Panc1 (cell line): ENCODE results near the gene NFS1. TPM values are rescaled to one million over a fixed set of nuclear protein-coding genes. Genes with fewer than 3 reads are reported as not detected.

Source experiments
- ATAC-seq: fragments of 200-7000 bp; cut with Tn5 transposase; 2 replicates; pipeline ENCODE4 v1.9.1; 2020; ENCODE audit warnings: mild to moderate bottlenecking, moderate library complexity
- BruUV-seq: library from RNA; stranded (reverse); fragments of 400-500 nt; replicated peaks from 2 replicates; lab custom pipeline; 2021; lab: Mats Ljungman, UMichigan
- CTCF ChIA-PET: fragments of 300-600 bp; sonication (Branson Sonifier 250); formaldehyde crosslinking; loops from one replicate; lab custom pipeline; 2022; ENCODE audit warnings: antibody characterized with exemption; lab: Charles Lee
- POLR2A ChIA-PET: fragments of 300-600 bp; sonication (Branson Sonifier 250); formaldehyde crosslinking; loops from one replicate; lab custom pipeline; 2022; ENCODE audit warnings: antibody characterized with exemption; lab: Charles Lee
- DNase-seq: peaks from one replicate; pipeline ENCODE4 v3.0.0-alpha.2; 2010; ENCODE audit warnings: low read depth, low spot score
- H3K27ac ChIP-seq: 2 replicates; pipeline ENCODE4 v1.5.1; 2011; ENCODE audit warnings: mild to moderate bottlenecking, low read length, inconsistent platforms
- H3K27me3 ChIP-seq: fragments of 200-500 bp; sonication (Bioruptor generic); 2 replicates; pipeline ENCODE4 v1.6.0; 2014; ENCODE audit warnings: low read length, inconsistent platforms; ENCODE audit not compliant: control insufficient read depth, insufficient read depth
- H3K36me3 ChIP-seq: fragments of 200-500 bp; sonication (Bioruptor generic); 2 replicates; pipeline ENCODE4 v1.5.1; 2014; ENCODE audit warnings: inconsistent platforms, mild to moderate bottlenecking, low read length, moderate library complexity; ENCODE audit not compliant: control insufficient read depth, insufficient read depth
- H3K4me1 ChIP-seq: 2 replicates; pipeline ENCODE4 v1.5.1; 2011; ENCODE audit warnings: inconsistent platforms, mild to moderate bottlenecking, low read length, moderate library complexity; ENCODE audit not compliant: control insufficient read depth, insufficient read depth
- H3K4me3 ChIP-seq, 2 experiments: 2 replicates each; pipeline ENCODE4 v1.5.1; 2011 to 2012; ENCODE audit warnings: low read depth in 2 of 2, low read length in 2 of 2, mild to moderate bottlenecking in 2 of 2, inconsistent platforms in 1 of 2, moderate library complexity in 1 of 2
- H3K9me3 ChIP-seq: fragments of 200-500 bp; sonication (Bioruptor generic); 2 replicates; pipeline ENCODE4 v1.5.1; 2014; ENCODE audit warnings: low read depth, mild to moderate bottlenecking, inconsistent platforms, low read length, moderate library complexity; ENCODE audit not compliant: control insufficient read depth, insufficient read depth
- POLR2AphosphoS5 ChIP-seq: IDR thresholded peaks from 2 replicates; pipeline ENCODE4 v1.6.1; 2012; ENCODE audit warnings: mild to moderate bottlenecking, low read depth, low read length, moderate library complexity
- SIN3A ChIP-seq: IDR thresholded peaks from 2 replicates; pipeline ENCODE4 v1.6.1; 2012; ENCODE audit warnings: low read depth, mild to moderate bottlenecking, low read length, moderate library complexity, borderline replicate concordance; ENCODE audit not compliant: insufficient read depth
- TCF7L2 ChIP-seq: IDR thresholded peaks from 2 replicates; pipeline ENCODE4 v1.6.1; 2011; ENCODE audit warnings: mild to moderate bottlenecking, low read depth, low read length, inconsistent platforms
- in situ Hi-C: cut with HindIII; loops from 2 replicates; pipeline ENCODE4 v1.10.0; 2016; ENCODE audit warnings: low sequenced_read_pairs, low pct_unique_long_range_greater_than_20kb
- intact Hi-C: fragments of 100-400 bp; cut with micrococcal nuclease; formaldehyde crosslinking; loops from one replicate; pipeline ENCODE4 v1.10.0; 2022; ENCODE audit not compliant: unreplicated experiment
- total RNA-seq: library from RNA; stranded (reverse); gene quantifications from one replicate; pipeline ENCODE4 v1.2.1, GENCODE V29; 2021; ENCODE audit not compliant: unreplicated experiment
- TF ChIP-seq, protein P1 (sequence below), 2 experiments: IDR thresholded peaks; 2 replicates each; pipeline ENCODE4 v1.6.1; 2011 to 2012; ENCODE audit warnings: low read depth in 2 of 2, control low read depth in 1 of 2, low read length in 1 of 2, mild to moderate bottlenecking in 1 of 2, moderate library complexity in 1 of 2; ENCODE audit not compliant: insufficient read depth in 1 of 2
- TF ChIP-seq, protein P2 (sequence below): fragments of 450-650 bp; IDR thresholded peaks from 2 replicates; pipeline ENCODE4 v1.5.1; 2017; ENCODE audit warnings: mild to moderate bottlenecking

Gene NFS1
- total RNA-seq, 1 experiment from 2014 or later = 44.9 TPM

DNA sequence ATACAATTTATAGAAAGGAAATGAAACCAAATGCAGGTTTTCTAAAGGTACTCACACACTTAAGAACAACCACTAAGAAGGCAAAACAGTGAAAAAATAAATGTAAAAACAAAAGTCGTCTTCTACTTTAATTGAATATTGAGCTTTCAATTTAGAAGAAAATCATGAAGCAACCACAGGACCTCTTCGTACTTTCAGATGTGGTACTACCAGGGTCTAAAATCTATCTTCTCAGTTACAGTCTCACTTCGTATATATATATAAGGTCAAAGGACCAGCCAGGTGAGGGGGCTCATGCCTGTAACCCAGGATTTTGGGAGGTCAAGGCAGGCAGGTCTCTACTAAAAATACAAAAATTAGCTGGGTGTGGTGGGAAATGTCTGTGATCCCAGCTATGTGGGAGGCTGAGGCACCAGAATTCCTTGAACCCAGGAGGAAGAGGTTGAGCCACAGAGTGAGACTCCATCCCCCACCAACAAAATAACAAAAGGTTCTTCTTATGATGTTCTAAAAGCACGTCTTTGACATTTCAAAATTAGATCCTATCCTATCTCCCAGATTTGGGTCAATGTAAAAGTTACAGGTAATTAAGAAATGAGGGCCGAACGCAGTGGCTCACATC lies 12.5 kb upstream of the NFS1 start:
- CTCF ChIA-PET = no interaction called here
- Histone ChIP-seq H3K4me1 (no peaks in the 10 kb centered on the region), H3K27ac (no peak overlapping the region), H3K4me3 (no peak overlapping the region), H3K9me3 (no peaks in the 10 kb centered on the region), H3K36me3 (peaks cover 90% of the 10 kb centered on the region), H3K27me3 (no peaks in the 10 kb centered on the region)
- in situ Hi-C loops (no loop called here), intact Hi-C loops (no loop called here)
- POLR2A ChIA-PET = interaction anchor here (0.6 to 0.8 kb wide), 3 partner anchors 11 to 249 kb away, joined by 3 to 8 read pairs (median 3); no protein-coding TSS in a partner anchor
- TF ChIP-seq, protein P1, sequence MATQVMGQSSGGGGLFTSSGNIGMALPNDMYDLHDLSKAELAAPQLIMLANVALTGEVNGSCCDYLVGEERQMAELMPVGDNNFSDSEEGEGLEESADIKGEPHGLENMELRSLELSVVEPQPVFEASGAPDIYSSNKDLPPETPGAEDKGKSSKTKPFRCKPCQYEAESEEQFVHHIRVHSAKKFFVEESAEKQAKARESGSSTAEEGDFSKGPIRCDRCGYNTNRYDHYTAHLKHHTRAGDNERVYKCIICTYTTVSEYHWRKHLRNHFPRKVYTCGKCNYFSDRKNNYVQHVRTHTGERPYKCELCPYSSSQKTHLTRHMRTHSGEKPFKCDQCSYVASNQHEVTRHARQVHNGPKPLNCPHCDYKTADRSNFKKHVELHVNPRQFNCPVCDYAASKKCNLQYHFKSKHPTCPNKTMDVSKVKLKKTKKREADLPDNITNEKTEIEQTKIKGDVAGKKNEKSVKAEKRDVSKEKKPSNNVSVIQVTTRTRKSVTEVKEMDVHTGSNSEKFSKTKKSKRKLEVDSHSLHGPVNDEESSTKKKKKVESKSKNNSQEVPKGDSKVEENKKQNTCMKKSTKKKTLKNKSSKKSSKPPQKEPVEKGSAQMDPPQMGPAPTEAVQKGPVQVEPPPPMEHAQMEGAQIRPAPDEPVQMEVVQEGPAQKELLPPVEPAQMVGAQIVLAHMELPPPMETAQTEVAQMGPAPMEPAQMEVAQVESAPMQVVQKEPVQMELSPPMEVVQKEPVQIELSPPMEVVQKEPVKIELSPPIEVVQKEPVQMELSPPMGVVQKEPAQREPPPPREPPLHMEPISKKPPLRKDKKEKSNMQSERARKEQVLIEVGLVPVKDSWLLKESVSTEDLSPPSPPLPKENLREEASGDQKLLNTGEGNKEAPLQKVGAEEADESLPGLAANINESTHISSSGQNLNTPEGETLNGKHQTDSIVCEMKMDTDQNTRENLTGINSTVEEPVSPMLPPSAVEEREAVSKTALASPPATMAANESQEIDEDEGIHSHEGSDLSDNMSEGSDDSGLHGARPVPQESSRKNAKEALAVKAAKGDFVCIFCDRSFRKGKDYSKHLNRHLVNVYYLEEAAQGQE (IDR thresholded peaks at IDR 0.05; ENCODE audit: insufficient read depth in 1 of 2, low read depth in 2 of 2, low read length in 1 of 2) = no peak
- TF ChIP-seq SIN3A = no peak
- TF ChIP-seq, protein P2, sequence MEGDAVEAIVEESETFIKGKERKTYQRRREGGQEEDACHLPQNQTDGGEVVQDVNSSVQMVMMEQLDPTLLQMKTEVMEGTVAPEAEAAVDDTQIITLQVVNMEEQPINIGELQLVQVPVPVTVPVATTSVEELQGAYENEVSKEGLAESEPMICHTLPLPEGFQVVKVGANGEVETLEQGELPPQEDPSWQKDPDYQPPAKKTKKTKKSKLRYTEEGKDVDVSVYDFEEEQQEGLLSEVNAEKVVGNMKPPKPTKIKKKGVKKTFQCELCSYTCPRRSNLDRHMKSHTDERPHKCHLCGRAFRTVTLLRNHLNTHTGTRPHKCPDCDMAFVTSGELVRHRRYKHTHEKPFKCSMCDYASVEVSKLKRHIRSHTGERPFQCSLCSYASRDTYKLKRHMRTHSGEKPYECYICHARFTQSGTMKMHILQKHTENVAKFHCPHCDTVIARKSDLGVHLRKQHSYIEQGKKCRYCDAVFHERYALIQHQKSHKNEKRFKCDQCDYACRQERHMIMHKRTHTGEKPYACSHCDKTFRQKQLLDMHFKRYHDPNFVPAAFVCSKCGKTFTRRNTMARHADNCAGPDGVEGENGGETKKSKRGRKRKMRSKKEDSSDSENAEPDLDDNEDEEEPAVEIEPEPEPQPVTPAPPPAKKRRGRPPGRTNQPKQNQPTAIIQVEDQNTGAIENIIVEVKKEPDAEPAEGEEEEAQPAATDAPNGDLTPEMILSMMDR = no peak
- TF ChIP-seq TCF7L2 = no peak
- TF ChIP-seq POLR2AphosphoS5 = no peak; the same call in 1 of the 2 replicates
- DNase-seq (no peak), ATAC-seq (no peak)
- BruUV-seq = no TSS peak

DNA sequence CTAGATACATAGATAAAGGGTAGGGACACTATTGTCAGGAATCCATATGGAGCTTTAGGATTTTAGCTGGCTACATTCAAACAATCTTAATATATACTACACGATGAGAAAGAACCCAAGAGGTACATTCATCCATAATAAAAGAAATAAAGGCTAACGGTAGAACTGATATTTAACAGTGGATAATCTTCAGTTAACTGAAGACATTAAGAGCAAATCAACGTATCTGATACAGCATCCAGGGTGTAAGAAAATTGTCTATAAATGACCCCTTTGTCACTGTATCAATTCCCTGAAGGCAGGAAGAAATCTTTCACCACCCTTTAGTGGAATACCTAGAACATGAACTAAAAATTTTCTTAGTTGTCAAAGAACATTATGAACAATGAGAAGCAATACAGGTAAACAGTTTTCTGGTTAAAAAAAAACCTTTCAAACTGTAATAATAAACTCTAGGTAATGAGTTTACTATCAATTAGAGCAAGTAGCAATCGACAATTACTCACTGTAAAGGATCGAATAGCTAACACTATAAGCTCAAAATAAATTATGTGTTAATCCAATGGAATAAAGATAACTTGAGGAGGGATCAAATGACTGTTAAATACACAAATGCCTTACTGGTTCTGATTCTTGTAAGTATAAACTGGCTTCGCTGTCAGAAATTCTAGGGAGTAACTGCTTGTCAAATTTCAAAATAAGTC lies 11.9 kb upstream of the NFS1 start:
- CTCF ChIA-PET = no interaction called here

More for the DNA sequence above, 11.9 kb upstream of the NFS1 start:
- BruUV-seq = no TSS peak
- ATAC-seq (no peak), DNase-seq (no peak)
- Histone ChIP-seq H3K27me3 (no peaks in the 10 kb centered on the region), H3K4me1 (no peaks in the 10 kb centered on the region), H3K9me3 (no peaks in the 10 kb centered on the region), H3K4me3 (no peak overlapping the region), H3K27ac (no peak overlapping the region), H3K36me3 (peaks cover 90% of the 10 kb centered on the region)
- in situ Hi-C loops (no loop called here), intact Hi-C loops (no loop called here)
- no peak for TF ChIP-seq POLR2AphosphoS5
- no peak for TF ChIP-seq SIN3A
- no peak for TF ChIP-seq TCF7L2
- TF ChIP-seq, protein P2 = no peak
- TF ChIP-seq, protein P1 (IDR thresholded peaks at IDR 0.05; ENCODE audit: insufficient read depth in 1 of 2, low read depth in 2 of 2, low read length in 1 of 2) = no peak
- POLR2A ChIA-PET = interaction anchor here (0.6 to 0.9 kb wide), 5 partner anchors 12 to 249 kb away, joined by 3 to 8 read pairs (median 4); no protein-coding TSS in a partner anchor
